NCI-H446 treated with DMSO at 0.1 percent for 48 hours (cell line): ENCODE results near the gene MESD.
"Not testable (repeated sequence)": the region's sequence is repeated elsewhere in the genome, so short reads cannot be mapped to it uniquely, and the experiment has no call there.

Source experiments
- DNase-seq: peaks from one replicate; lab custom pipeline; 2025; lab: John Stamatoyannopoulos, UW

MESD gene

GRCh38 chr15:80989081-80989517 lies 520 bp downstream of the MESD start:
- DNase-seq: no peak

GRCh38 chr15:80988148-80988796 lies 1.3 kb downstream of the MESD start:
- DNase-seq: no peak

GRCh38 chr15:80986487-80986886 lies 3.1 kb downstream of the MESD start:
- DNase-seq: no peak

GRCh38 chr15:80985981-80986380 lies 3.6 kb downstream of the MESD start:
- no peak for DNase-seq

- DNase-seq: no peak
These were observed 4.8 kb downstream of the MESD start for GRCh38 chr15:80984856-80985255.

GRCh38 chr15:80982839-80983238 lies 6.8 kb downstream of the MESD start:
- DNase-seq: no peak

- DNase-seq: no peak
These were observed 7.4 kb downstream of the MESD start for GRCh38 chr15:80982205-80982604.

GRCh38 chr15:80979538-80980200 lies 9.9 kb downstream of the MESD start:
- DNase-seq: no peak

GRCh38 chr15:80978685-80979329 lies 10.8 kb downstream of the MESD start:
- no peak for DNase-seq

GRCh38 chr15:80977627-80978036 lies 12.0 kb downstream of the MESD start:
- no peak for DNase-seq

GRCh38 chr15:80976851-80977250 lies 12.8 kb downstream of the MESD start:
- no peak for DNase-seq

GRCh38 chr15:80974914-80975313 lies 14.7 kb downstream of the MESD start:
- DNase-seq: no peak

GRCh38 chr15:80972276-80972675 lies 17.3 kb downstream of the MESD start:
- no peak for DNase-seq

- no peak for DNase-seq
These were observed 18.5 kb downstream of the MESD start for GRCh38 chr15:80971143-80971542.

GRCh38 chr15:80970658-80971057 lies 19.0 kb downstream of the MESD start:
- DNase-seq: no peak

GRCh38 chr15:80970018-80970657 lies 19.5 kb downstream of the MESD start:
- peak; percentile 40 for DNase-seq

GRCh38 chr15:80969316-80969715 lies 20.3 kb downstream of the MESD start:
- DNase-seq: no peak

- DNase-seq: no peak
These were observed 21.6 kb downstream of the MESD start for GRCh38 chr15:80967991-80968510.

- DNase-seq: peak; percentile 56
These were observed 22.2 kb downstream of the MESD start for GRCh38 chr15:80967451-80967850.

GRCh38 chr15:80966431-80967197 lies 23.0 kb downstream of the MESD start:
- no peak for DNase-seq

GRCh38 chr15:80965454-80965853 lies 24.2 kb downstream of the MESD start:
- DNase-seq: not testable (repeated sequence)
